ENCODE data around the gene PLCL2.

GRCh38 chr3:17023006-17023664 is 138.4 kb downstream of the PLCL2 start:
- TF ChIP-seq CTCF (IDR thresholded peaks at IDR 0.05; ENCODE audit: insufficient read depth, low read length, poor library complexity, severe bottlenecking) (no peak), EZH2phosphoT487 (conservative IDR thresholded peaks at IDR 0.05; ENCODE audit: low read length) (no peak)

Measured in SU-DHL-6 (cell line).